HUES64 (cell line): ENCODE results near the gene SLC35F5.
A peak's percentile ranks its signal among the peaks of the same experiment; 100 is the strongest.

Experiments used
- H3K27ac ChIP-seq: 2 replicates; pipeline ENCODE4 v1.7.0; 2013; ENCODE audit warnings: low read depth, low read length, inconsistent platforms
- H3K27me3 ChIP-seq: 2 replicates; pipeline ENCODE4 v1.6.1; 2013; ENCODE audit warnings: mild to moderate bottlenecking, low read length; ENCODE audit not compliant: insufficient read depth
- H3K36me3 ChIP-seq: 2 replicates; pipeline ENCODE4 v1.6.1; 2013; ENCODE audit warnings: mild to moderate bottlenecking, low read length; ENCODE audit not compliant: insufficient read depth
- H3K4me1 ChIP-seq: 2 replicates; pipeline ENCODE4 v1.6.1; 2013; ENCODE audit warnings: mild to moderate bottlenecking, low read length, moderate library complexity; ENCODE audit not compliant: insufficient read depth
- H3K4me3 ChIP-seq: 2 replicates; pipeline ENCODE4 v1.5.1; 2013; ENCODE audit warnings: mild to moderate bottlenecking, low read length, moderate library complexity
- H3K9ac ChIP-seq: 2 replicates; pipeline ENCODE4 v1.6.1; 2013; ENCODE audit warnings: mild to moderate bottlenecking, low read depth, low read length
- H3K9me3 ChIP-seq: 2 replicates; pipeline ENCODE4 v1.6.1; 2013; ENCODE audit warnings: low read depth, low read length; ENCODE audit not compliant: insufficient read depth
- WGBS: fragments of 150-250, 120-280 bp; methylation state at CpG from one replicate; pipeline ENCODE4 v1.1.7; 2013; ENCODE audit warnings: missing lambda C conversion rate; 5-methylcytosine and 5-hydroxymethylcytosine counted together

Gene SLC35F5

GRCh38 chr2:113755035-113755834 is 1.2 kb downstream of the SLC35F5 start:
- no peaks in the 10 kb centered on the region; the same call in 1 of the 2 replicates for H3K4me1 ChIP-seq
- H3K9me3 ChIP-seq = no peaks in the 10 kb centered on the region
- no peaks in the 10 kb centered on the region for H3K27me3 ChIP-seq
- WGBS = 42% methylated on average over 10 of the region's 15 CpGs
- H3K4me3 ChIP-seq = peak overlapping the region; percentile 83
- H3K36me3 ChIP-seq = peaks cover 19% of the 10 kb centered on the region
- peak overlapping the region; percentile 88 for H3K9ac ChIP-seq
- H3K27ac ChIP-seq = no peak overlapping the region

- Histone ChIP-seq H3K4me3 (no peak overlapping the region), H3K9ac (no peak overlapping the region)
Observed at GRCh38 chr2:113754160-113754559, 2.3 kb downstream of the SLC35F5 start.

GRCh38 chr2:113750385-113750784 is 6.1 kb downstream of the SLC35F5 start:
- Histone ChIP-seq H3K27ac (no peak overlapping the region), H3K4me3 (no peak overlapping the region), H3K27me3 (no peaks in the 10 kb centered on the region), H3K9ac (no peak overlapping the region), H3K4me1 (no peaks in the 10 kb centered on the region), H3K9me3 (no peaks in the 10 kb centered on the region), H3K36me3 (peaks cover 49% of the 10 kb centered on the region)
- WGBS = 95% methylated on average over 4 of the region's 4 CpGs

More at GRCh38 chr2:113754160-113754559, 2.3 kb downstream of the SLC35F5 start:
- no peaks in the 10 kb centered on the region for H3K9me3 ChIP-seq
- H3K36me3 ChIP-seq = peaks cover 30% of the 10 kb centered on the region
- no peak overlapping the region for H3K27ac ChIP-seq
- no peaks in the 10 kb centered on the region for H3K27me3 ChIP-seq
- 93% methylated on average over 7 of the region's 8 CpGs for WGBS
- no peaks in the 10 kb centered on the region; the same call in 1 of the 2 replicates for H3K4me1 ChIP-seq

- Histone ChIP-seq H3K9me3 (no peaks in the 10 kb centered on the region), H3K36me3 (peaks cover 91% of the 10 kb centered on the region), H3K27me3 (no peaks in the 10 kb centered on the region), H3K27ac (no peak overlapping the region), H3K4me1 (no peaks in the 10 kb centered on the region), H3K4me3 (no peak overlapping the region), H3K9ac (no peak overlapping the region)
- WGBS = 100% methylated on average over 1 of the region's 1 CpG
Observed at GRCh38 chr2:113741091-113741490, 15.4 kb downstream of the SLC35F5 start.

GRCh38 chr2:113739849-113740248 is 16.6 kb downstream of the SLC35F5 start:
- no peaks in the 10 kb centered on the region for H3K4me1 ChIP-seq
- H3K27me3 ChIP-seq = no peaks in the 10 kb centered on the region
- H3K9ac ChIP-seq = no peak overlapping the region
- WGBS = 95% methylated on average over 4 of the region's 4 CpGs
- H3K4me3 ChIP-seq = no peak overlapping the region
- no peaks in the 10 kb centered on the region for H3K9me3 ChIP-seq
- H3K36me3 ChIP-seq = peaks cover 88% of the 10 kb centered on the region
- no peak overlapping the region for H3K27ac ChIP-seq

GRCh38 chr2:113734185-113734584 is 22.3 kb downstream of the SLC35F5 start:
- Histone ChIP-seq H3K9me3 (no peaks in the 10 kb centered on the region), H3K4me3 (no peak overlapping the region), H3K4me1 (no peaks in the 10 kb centered on the region), H3K9ac (no peak overlapping the region), H3K27ac (no peak overlapping the region), H3K27me3 (no peaks in the 10 kb centered on the region), H3K36me3 (peaks cover 69% of the 10 kb centered on the region)
- WGBS = 93% methylated on average over 1 of the region's 1 CpG

- H3K4me3 ChIP-seq = no peak overlapping the region
- 98% methylated on average over 3 of the region's 3 CpGs for WGBS
- no peak overlapping the region for H3K27ac ChIP-seq
- no peaks in the 10 kb centered on the region for H3K27me3 ChIP-seq
- H3K9me3 ChIP-seq = no peaks in the 10 kb centered on the region
- no peaks in the 10 kb centered on the region for H3K4me1 ChIP-seq
- H3K36me3 ChIP-seq = peaks cover 46% of the 10 kb centered on the region
- H3K9ac ChIP-seq = no peak overlapping the region
Observed at GRCh38 chr2:113724010-113724409, 32.4 kb downstream of the SLC35F5 start.

GRCh38 chr2:113723411-113723810 is 33.0 kb downstream of the SLC35F5 start:
- no peak overlapping the region for H3K4me3 ChIP-seq
- H3K4me1 ChIP-seq = no peaks in the 10 kb centered on the region
- no peak overlapping the region for H3K27ac ChIP-seq
- WGBS = no CpG with 5 or more reads among the region's 1 CpG
- no peaks in the 10 kb centered on the region for H3K27me3 ChIP-seq
- no peaks in the 10 kb centered on the region for H3K9me3 ChIP-seq
- H3K36me3 ChIP-seq = peaks cover 43% of the 10 kb centered on the region
- H3K9ac ChIP-seq = no peak overlapping the region

- Histone ChIP-seq H3K27ac (no peak overlapping the region), H3K4me3 (no peak overlapping the region), H3K27me3 (no peaks in the 10 kb centered on the region), H3K4me1 (no peaks in the 10 kb centered on the region), H3K9me3 (no peaks in the 10 kb centered on the region), H3K36me3 (peaks cover 67% of the 10 kb centered on the region), H3K9ac (no peak overlapping the region)
- 89% methylated on average over 3 of the region's 3 CpGs for WGBS
Observed at GRCh38 chr2:113720167-113720566, 36.3 kb downstream of the SLC35F5 start.

GRCh38 chr2:113716291-113716690 is 40.2 kb downstream of the SLC35F5 start:
- H3K4me1 ChIP-seq = no peaks in the 10 kb centered on the region
- no peak overlapping the region for H3K9ac ChIP-seq
- no peaks in the 10 kb centered on the region for H3K9me3 ChIP-seq
- WGBS = 90% methylated on average over 3 of the region's 3 CpGs
- H3K4me3 ChIP-seq = no peak overlapping the region
- no peak overlapping the region for H3K27ac ChIP-seq
- H3K27me3 ChIP-seq = no peaks in the 10 kb centered on the region
- peaks cover 59% of the 10 kb centered on the region for H3K36me3 ChIP-seq

GRCh38 chr2:113712941-113713340 is 43.5 kb downstream of the SLC35F5 start:
- Histone ChIP-seq H3K9me3 (no peaks in the 10 kb centered on the region), H3K4me1 (no peaks in the 10 kb centered on the region), H3K4me3 (no peak overlapping the region), H3K9ac (no peak overlapping the region), H3K36me3 (peaks cover 43% of the 10 kb centered on the region), H3K27ac (no peak overlapping the region), H3K27me3 (no peaks in the 10 kb centered on the region)
- 88% methylated on average over 2 of the region's 2 CpGs for whole genome bisulfite sequencing
